HG03139 (cell line): ENCODE results near the gene TNFRSF14.
A peak's percentile ranks its signal among the peaks of the same experiment; 100 is the strongest.

Experiments
- ATAC-seq: cut with Tn5 transposase; IDR thresholded peaks from one replicate; pipeline ENCODE4 v1.9.1; 2021; ENCODE audit not compliant: unreplicated experiment

Gene TNFRSF14

GRCh38 chr1:2586154-2587070 lies 30.2 kb downstream of the TNFRSF14 start, which contains the start of gene PRXL2B:
Gene PRXL2B (plus strand): TSS chr1:2586777. CDS start chr1:2586886, 109 bp downstream.
- peak; percentile 59 for ATAC-seq

- ATAC-seq: no peak
Measured at GRCh38 chr1:2587071-2587859, 31.1 kb downstream of the TNFRSF14 start.

GRCh38 chr1:2587860-2588571 lies 31.8 kb downstream of the TNFRSF14 start:
- no peak for ATAC-seq

DNA sequence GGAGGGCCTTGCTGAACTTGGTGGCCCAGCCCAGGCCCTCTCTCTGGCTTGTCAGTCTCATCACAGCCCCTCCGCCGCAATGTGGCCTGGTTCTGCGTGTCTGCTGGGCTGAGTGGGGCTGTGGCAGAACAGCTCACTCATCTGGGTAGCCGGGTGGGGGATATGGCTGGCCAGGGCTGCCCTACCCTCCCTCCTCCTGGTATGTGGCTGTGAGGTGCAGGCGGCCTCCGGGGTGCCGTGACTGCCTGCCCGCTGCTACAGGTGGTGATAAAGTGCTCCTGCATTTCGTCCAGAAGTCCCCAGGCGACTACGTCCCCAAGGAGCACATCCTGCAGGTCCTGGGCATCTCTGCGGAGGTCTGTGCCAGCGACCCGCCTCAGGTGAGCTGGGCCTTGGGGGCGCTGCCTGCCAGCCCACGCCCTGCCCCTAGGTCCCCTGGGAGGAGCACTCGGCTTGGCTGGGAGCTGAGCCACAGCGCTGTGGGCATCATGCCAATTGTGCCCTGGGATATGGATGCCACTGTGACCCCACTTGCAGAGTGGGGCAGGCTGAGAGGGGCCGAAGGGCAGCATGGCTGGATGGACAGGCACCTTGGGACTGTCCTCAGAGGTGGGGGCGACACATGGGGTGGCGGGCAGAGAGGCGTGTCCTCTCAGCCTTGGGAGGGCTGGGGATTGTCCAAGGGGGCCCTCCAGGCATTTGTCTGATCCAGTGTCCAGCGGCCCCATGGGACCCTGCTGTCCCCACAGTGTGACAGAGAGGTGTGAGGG lies 32.7 kb downstream of the TNFRSF14 start:
- no peak for ATAC-seq

DNA sequence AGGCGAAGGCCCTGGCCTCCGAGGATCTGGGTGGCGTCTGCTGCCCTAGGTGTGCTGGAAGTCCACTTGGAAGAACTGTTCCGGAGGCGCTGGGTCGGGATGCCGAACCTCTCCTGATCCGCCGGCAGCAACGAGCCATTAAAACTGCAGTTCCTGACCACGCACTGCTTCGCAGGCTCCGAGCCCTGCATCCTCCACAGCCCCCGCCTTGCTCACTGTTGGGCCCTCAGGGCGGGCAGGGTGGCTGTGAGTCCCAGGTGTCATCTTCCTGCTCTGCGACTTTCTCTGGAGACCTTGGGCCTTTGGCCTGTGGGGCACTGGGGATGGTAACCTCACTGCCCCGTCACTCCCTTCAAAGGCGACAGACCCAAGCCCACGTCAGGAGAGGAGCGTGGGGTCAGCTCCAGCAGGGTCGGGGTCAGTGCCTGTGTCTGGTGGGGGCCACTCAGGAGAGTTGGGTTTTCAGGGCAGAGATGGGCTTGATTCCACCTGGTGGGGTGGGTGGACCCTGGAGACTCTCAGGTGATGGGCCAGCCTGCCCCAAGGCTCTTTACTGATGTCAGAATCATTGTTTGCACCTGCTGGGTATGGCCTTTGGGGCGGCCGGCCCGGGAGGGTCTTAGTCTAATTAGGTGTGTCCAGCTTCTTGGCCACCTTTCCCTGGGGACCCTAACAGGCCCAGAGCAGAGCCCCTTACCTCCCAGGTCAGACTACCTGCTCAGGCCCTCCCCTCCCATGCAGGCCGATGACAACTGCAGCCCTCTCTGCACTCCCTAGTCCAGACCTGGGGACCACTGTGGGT lies 33.5 kb downstream of the TNFRSF14 start:
- ATAC-seq: no peak

GRCh38 chr1:2590233-2591141 lies 34.3 kb downstream of the TNFRSF14 start:
- ATAC-seq: no peak

GRCh38 chr1:2591233-2591580 lies 35.0 kb downstream of the TNFRSF14 start:
- ATAC-seq: no peak

- no peak for ATAC-seq
Measured at GRCh38 chr1:2591581-2592261, 35.5 kb downstream of the TNFRSF14 start.

GRCh38 chr1:2592672-2593071 lies 36.5 kb downstream of the TNFRSF14 start:
- no peak for ATAC-seq

- ATAC-seq: no peak
Measured at GRCh38 chr1:2593251-2593878, 37.2 kb downstream of the TNFRSF14 start.

- ATAC-seq: no peak
Measured at GRCh38 chr1:2594001-2594640, 38.0 kb downstream of the TNFRSF14 start.

DNA sequence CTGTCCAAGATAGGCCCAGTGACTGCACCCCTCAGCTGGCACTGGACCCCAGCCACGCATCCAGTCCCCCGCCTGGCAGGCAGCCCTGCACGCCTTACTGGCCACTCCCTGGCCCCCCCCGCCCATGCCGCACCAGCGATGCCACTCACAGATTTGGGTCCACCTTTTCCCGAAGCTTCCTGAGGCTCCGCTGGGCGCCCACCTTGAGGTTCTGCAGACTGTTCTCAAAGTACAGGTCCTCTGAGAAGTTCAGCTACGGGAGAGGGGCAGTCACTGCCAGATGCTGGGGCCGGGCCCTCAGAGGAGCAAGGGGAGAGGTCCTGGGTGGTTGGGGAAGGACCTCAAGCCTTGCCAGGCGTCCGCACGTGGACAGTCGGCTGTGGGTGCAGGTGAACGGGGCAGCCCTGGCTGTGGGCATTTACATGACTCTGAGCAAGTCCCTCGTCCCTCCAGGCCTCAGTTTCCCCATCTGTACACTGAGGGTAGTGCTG lies 38.5 kb downstream of the TNFRSF14 start:
- ATAC-seq: no peak

- no peak for ATAC-seq
Measured at GRCh38 chr1:2595261-2595811, 39.2 kb downstream of the TNFRSF14 start.

DNA sequence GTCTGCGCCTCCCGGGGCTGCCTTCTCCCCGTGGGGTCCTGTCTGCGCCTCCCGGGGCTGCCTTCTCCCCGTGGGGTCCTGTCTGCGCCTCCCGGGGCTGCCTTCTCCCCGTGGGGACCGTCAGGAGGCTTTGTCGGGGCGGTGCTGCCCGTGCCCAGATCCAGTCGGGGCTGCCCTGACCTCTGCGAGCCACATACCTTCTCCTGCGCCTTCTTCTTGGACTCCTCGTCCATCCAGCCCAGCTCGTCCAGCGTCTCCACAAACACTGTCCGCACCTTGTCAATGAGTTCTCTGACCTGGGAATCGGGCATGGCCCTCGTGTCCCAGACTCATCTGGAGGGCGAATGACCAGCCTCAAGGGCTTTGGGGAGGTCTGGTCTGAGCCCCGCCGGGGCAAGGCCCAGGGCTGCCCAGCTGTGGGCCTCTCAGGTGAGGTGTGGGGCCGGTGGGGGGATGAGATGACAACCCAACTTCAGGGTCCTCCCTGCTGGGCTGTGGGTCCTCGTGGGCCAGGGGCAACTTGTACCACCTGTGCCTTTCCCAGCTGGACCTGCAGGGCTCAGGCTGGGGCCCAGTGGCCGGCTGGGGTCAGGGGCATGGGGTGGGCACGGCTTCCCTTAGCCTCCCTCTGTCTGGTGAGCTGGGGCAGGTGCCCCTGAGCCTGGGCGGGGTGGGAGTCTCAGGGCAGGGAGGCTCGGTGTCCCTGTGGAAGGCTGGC lies 39.8 kb downstream of the TNFRSF14 start:
- ATAC-seq: no peak

DNA sequence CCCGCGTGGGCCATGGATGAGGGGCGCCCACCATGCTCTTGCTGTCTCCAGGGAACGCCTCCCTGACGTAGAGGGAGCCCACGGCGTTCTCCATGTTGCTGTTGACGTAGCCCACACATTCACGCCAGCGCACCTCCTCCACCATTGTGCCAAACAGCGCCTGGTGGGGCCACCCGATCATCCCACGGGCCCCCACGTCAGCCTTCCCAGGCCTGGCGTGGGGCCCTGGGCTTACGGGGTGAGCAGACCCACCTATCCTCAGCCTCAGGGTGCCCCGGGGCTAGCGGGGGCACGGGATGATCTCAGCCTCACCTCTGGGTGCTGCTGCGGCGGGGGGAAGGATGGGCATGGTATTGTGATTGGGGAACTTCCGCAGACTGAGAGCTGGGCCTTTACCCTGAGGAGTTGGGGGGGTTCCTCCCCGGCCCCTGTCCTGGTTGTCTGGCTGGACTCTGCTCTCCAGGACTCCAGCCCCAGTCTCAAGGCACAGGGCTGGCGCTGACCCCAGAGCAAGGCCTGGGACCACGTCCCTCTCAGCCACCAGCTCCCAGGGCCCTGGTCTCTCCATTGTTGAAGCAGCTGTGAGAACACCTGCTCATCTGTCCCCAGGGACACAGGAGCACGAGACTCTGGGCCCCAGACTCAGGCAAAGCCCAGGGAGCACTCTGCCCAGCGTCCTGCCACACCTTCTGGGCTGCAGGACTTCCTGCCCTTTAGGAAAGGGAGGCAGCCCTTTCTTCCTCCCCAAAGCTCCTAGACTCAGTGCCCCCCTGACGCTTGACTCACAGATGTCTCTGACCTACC lies 40.6 kb downstream of the TNFRSF14 start:
- ATAC-seq: no peak
